Activated naive CD4-positive, alpha-beta T cell treated with anti-CD3 and anti-CD28 coated beads, Interleukin-2, amount 50 U/mL, for 16 hours (primary cell): ENCODE measurements around the gene CACNB1.

Source experiments
- DNase-seq: peaks from one replicate; pipeline ENCODE4 v3.0.0-alpha.2; 2020

The CACNB1 gene

DNA sequence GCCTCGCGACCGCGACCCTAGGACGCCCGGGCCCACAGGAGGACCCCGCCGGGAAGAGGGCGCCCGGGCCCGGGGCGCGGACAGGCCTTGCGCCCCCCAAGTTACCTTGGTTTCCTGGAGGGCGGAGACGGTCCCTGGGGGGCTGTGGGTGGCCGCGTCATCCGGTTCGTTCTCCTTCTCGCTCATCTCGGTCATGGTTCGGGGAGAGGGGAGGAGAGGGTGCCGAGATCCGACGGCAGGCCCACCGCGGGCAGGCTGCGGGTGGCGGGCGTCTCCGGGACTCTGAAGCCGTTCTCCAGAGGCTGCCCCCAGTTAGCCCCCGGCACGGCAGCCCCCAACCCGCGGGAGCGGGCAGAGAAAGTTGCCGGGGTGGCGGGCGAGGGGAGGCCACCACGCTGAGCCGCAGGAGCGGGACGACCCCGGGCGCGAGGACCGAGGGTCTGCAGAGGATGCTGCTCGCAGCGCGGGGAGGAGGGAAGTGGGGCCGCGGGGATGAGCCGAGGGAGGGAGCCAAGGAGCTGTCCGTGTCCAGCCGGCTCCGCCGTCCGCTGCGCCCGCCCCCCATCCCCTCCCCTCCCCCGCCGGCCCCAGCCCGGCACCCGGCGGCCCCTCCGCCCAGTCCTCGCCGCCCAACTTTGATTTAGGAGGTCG lies 28.0 kb upstream of the CACNB1 start, which contains the start of gene STAC2:
TSS of gene STAC2 (minus strand) at position 638 of the 651 bp plus-strand sequence. CDS start at position 195, 443 bp downstream.
- no peak for DNase-seq

DNA sequence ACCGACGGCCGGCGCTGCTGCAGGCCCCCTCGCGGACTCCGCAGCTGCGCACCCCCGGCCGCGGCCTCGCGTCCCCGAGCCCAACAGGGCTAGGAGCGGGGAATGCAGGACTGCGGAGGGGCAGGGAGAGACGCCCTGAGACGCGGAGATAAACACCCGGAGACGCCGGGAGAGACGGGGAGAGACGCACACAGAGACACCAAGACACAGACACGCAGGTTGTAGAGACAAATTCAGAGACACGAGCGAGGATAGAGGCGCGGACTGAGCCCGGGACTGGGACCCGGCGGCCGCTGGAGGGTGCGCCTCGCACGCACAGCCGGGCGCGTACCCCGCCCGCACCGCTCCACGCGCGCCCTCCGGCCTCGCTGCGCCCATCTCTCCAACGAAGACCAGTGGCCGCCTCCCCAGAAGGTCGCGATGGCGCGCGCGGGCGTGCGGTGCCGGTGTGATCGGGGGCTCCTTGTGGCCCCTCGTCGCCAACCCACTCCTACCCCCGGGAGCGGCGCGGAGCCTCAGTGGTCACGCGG lies 27.4 kb upstream of the CACNB1 start:
- no peak for DNase-seq

DNA sequence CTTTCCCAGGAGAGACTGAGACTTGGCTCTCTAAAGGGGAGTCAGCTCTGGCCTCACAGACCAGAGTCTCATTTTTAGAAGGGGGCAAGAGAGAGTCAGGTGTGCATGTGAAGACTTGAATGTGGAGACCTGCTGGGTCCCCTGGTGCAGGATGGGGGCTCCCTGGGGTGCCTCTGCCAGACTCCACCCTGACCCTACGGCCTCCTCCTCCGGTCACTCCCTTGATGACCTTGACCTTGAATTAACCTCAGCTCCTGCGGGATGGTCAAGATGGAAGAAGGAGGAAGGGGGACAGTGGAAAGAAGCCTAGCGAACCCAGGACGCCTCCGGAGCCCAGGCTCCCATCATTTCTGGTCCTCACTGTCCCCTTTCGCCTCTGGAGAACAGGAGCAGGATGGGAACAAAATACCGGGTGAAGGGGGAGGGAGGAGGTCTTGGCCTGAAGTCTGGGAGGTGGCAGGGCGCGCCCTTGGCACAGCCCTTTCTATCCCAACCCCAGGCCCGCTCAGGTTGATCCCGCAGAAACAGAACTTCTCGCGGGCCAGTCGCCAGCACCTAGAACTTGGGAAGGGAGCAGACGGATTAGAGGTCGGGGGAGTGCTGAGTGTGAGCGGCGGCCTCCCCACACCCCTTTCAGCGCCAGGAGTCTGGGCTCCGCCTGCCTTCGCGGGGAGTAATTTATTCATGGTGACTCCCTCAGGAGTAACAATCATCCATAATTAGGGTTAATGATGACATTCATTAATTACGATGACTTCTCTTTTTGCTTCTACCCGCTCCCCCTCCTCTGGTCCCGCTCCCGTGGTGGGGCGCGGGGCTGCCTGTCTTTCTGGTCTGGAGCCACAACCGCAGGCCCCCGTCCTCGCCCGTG lies 26.7 kb upstream of the CACNB1 start:
- DNase-seq = no peak

- DNase-seq = no peak
These were observed 25.7 kb upstream of the CACNB1 start for GRCh38 chr17:39222866-39223834.

GRCh38 chr17:39222151-39222550 lies 24.7 kb upstream of the CACNB1 start:
- no peak for DNase-seq

DNA sequence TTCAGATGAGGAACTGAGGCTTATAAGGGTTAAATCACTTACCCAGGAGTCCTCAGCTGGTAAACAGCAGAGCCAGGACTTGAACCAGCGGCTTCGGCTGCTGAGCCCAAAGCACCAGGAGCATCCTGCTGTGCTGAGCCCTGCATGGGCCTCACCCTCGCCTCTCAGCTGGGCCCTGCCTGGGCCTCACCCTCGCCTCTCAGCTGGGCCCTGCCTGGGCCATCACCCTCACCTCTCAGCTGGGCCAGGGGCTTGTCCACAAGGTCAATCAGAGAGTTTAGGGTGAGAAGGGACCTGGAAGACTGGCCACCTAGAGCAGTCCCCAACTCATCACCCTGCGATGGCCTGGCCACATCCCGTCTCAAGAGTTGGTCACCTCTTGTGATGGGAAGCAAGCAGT lies 24.1 kb upstream of the CACNB1 start:
- DNase-seq = no peak

DNA sequence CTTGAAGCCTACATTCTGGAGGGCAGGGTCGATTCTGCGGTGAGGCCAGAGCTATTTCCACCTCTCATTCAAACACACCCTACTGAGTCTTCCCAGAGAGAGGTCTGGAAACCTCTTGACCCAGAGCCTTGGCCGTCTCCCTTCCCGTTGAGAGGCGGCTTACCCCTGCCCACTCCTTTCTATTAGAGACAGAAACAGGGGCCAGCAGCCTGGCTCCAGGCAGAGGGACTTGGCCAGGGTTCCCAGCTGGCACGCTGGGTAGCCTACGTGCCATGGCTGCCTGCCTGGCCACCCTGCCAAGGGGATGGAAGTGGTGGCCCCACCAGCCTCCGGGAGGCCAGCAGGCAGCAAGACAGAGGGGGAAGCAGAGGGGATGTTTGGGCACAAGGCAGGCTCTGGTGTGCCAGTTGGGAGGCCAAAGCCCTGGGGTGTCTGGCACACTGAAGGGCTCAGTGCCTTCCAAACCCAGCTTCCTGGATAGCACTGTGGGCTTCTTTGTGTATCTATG lies 22.2 kb upstream of the CACNB1 start:
- no peak for DNase-seq

- DNase-seq = no peak
These were observed 21.4 kb upstream of the CACNB1 start for GRCh38 chr17:39218906-39219305.

DNA sequence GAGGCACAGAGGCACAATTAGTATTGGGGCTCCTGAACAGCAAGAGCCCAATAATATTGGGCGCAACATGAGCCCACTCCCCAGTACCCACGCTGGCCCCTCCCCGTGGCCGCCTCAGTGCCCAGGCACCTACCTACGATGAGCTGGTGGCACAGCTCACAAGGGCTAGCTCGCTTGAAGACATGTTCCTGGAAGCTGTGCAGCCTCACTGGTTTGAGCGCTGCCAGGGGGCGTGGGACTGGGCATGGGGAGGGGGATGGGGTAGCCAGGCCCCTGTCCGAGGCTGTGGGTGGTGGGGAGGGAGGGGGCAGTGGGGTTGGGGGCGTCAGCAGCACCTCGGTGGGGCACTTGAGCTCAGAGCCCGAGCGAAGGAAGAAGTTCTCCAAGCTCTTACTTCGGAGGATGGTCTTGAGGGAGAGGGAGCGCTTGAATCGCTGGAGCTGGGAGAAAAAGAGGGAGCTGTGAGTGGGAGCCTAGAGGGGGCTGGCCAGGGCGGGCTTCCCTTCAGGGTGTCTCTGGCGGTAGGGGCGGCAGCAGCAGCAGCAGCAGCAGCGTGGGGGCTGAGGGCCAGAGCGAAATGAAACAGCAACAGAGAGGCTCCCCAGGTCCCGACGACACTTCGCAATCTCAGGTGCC lies 20.4 kb upstream of the CACNB1 start:
- DNase-seq = no peak

GRCh38 chr17:39213852-39214251 lies 16.4 kb upstream of the CACNB1 start:
- no peak for DNase-seq

GRCh38 chr17:39212841-39213480 lies 15.5 kb upstream of the CACNB1 start:
- DNase-seq = no peak

DNA sequence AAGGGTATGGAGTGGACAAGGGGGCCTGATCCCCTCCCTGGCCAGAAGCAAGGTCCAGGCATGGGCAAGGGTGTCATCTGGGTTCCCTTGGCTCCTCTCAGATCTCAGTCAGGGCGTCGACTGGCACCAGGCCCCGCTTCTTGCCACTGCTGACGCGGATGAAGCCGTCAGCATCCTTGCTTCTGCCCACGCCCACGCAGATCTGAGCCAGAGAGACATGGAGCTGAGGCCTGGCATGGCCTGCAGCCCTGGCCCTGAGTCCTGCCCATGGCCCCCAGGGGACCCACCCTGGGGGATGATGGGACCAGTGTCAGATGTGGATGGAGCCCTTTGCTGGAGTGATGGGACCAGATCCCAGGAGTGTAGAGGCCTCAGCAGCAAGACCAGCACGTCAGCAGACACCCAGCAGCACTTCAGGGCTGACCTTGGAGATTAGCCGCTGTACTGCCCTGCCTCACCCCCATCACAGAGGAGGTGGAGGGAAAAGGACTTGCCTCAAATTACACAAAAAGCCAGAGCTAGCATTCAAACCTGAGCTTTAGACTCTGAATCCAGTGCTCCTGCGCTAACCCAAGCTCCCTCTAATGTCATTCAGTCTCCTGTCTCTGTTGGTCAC lies 14.8 kb upstream of the CACNB1 start:
- no peak for DNase-seq

- DNase-seq = no peak
These were observed 12.6 kb upstream of the CACNB1 start for GRCh38 chr17:39210093-39210434.

DNA sequence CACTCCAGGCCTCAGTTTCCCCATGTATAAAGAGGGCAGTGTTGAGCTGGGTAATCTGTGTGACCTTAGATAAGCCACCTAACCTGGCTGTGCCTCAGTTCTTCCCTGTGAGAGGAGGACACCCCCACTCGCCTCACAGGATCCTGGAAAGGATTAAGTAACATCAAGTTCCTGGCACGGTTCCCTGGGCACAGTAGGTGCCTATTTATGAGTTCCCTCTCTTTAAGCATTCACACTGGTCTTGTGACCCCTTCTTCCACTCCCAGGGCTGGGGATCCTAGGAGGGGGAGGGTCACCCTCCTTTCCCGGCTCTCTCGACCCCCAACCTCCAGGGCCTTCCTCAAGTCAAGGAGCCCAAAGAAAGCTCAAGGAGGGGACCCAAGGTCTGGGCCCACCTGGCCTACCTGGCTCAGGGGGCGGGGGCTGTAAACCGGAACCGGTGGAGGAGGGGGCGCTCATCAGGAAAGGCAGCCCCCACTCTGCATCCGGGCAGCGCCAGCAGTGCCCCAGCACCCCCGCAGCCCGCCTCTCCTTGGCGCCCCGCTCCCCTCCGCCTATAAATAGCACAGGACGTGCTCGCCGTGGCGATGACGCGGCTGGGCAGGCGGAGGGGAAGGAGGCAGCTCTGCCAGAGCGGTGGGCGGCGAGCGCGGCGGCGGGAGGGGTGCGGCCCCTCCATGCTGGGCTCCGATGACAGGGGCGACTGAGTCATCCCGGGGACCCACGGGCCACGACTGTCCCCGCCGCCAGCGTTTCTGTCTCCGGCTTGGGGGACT lies 12.0 kb upstream of the CACNB1 start:
- peak; percentile 80 for DNase-seq

DNA sequence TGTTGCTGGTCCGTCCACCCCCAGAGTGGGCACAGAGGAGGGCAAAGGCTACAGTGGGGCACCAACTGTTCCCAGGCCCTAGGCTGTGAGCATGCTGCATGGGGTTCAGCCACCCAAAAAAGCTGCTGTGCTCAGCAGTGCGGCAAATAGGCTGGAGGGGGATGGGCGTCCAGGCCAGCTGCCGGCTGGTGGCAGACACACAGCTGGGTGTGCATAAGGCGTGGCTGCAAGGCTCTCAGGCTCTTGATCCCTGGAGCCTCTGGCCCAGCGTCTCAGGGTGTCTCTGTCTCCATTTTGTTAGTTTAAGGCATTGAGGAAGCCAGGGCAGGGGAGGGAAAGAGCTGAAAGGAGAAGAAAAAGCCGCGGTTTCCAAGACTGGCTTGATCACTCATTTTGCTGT lies 11.4 kb upstream of the CACNB1 start:
- no peak for DNase-seq

DNA sequence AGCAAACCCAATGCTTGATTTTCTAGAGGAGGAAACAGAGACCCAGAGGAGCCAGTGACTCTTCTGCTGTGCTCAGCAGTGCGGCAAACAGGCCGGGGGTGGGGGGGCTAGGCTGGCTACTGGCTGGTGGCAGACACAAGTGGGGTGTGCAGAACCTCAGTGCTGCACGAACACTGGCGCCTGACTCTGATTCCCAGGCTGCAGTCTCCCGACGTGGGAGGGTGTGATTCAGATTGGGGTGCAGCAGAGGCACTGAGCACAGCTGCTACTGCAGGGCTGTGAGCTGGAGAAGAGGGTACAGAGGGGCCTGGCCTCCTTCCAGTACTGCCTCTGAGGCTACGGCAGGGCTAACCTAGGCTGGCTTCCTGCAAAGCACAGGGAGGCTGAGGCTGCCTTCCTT lies 10.7 kb upstream of the CACNB1 start:
- peak; percentile 21 for DNase-seq

DNA sequence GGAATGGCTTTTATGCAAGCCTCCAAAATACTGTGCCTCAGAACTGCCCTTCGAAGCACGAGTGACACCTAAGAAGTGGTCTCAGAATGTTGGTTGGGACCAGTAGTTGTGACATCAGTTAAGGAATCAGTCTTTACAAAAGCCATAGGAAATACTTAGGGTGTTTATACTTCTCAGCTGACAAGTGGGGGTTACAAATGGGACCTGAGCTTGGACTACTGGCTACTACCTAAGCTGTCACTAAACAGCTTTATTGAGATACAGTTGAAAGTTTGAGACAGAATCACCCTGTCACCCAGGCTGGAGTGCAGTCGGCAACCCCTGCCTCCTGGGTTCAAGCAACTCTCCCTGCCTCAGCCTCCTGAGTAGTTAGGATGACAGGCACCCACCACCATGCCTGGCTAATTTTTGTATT lies 7.7 kb upstream of the CACNB1 start:
- no peak for DNase-seq

DNA sequence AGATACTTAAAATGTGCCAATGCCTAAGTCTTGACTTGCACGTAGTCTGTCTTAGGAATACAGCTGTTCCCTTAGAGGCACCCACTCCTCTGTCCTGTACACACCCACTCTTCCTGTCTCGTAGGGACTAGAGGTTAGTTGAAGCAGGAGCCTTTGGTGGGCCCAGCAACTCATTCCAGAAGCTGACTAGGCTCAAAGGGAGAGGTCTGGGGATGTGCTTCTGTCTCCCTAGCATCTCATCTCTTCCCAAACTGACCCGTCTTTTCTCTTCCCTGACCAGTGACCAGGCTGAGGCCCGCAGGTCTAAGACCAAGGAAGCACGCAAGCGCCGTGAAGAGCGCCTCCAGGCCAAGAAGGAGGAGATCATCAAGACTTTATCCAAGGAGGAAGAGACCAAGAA lies 6.8 kb upstream of the CACNB1 start:
- DNase-seq = no peak

- no peak for DNase-seq
These were observed 3.6 kb upstream of the CACNB1 start for GRCh38 chr17:39200957-39201510.
